ENCODE measurements around the gene CUZD1. TPM values are rescaled to one million over a fixed set of nuclear protein-coding genes. Genes with fewer than 3 reads are reported as not detected.

CUZD1 gene
- total and polyA plus RNA-seq, 9 of the 15 experiments (the other 6 are each of a cell fraction or from before 2014, with no cell fraction given): 0.51 to 1.7 (median 1.1) TPM

- TF ChIP-seq THRAP3 (IDR thresholded peaks at IDR 0.05; ENCODE audit: borderline replicate concordance): no peak
Observed at GRCh38 chr10:122795924-122796323, 49.7 kb downstream of the CUZD1 start (continued).

GRCh38 chr10:122786269-122786668 lies 59.4 kb downstream of the CUZD1 start:
- Histone ChIP-seq H4K20me1 (replicated peaks; ENCODE audit: control insufficient read depth, insufficient read depth, low read length) (no peaks in the 10 kb centered on the region), H3K9me1 (ENCODE audit: control insufficient read depth, insufficient read depth, low read length) (no peaks in the 10 kb centered on the region), H3K9me3 (replicated peaks; ENCODE audit: control insufficient read depth, insufficient read depth, low read depth, low read length) (no peaks in the 10 kb centered on the region), H3K36me3 (ENCODE audit: control insufficient read depth, insufficient read depth, low read length) (no peaks in the 10 kb centered on the region), H3K9ac (ENCODE audit: insufficient read depth in 1 of 2, low read depth in 2 of 2, low read length in 2 of 2) (no peak overlapping the region), H3K27ac (ENCODE audit: extremely low read depth, low read depth, low read length) (no peak overlapping the region), H3K4me2 (ENCODE audit: insufficient read depth, low read length) (no peak overlapping the region), H3K79me2 (ENCODE audit: control insufficient read depth, insufficient read depth, low read length) (no peaks in the 10 kb centered on the region), H3K4me1 (replicated peaks in 1 of 2; ENCODE audit: control insufficient read depth in 2 of 2, insufficient read depth in 2 of 2, low read length in 2 of 2) (no peaks in the 10 kb centered on the region), H2AFZ (ENCODE audit: low read depth, low read length) (no peak overlapping the region), H3K27me3 (ENCODE audit: control insufficient read depth in 2 of 2, insufficient read depth in 2 of 2, low read length in 2 of 2) (no peaks in the 10 kb centered on the region), H3K4me3 (no peak overlapping the region)
- WGBS (ENCODE audit: insufficient coverage, low coverage, missing lambda C conversion rate): 0% methylated on average over 3 of the region's 3 CpGs
- in situ Hi-C loops (cut with MboI): no loop called here
- ATAC-seq: peak; percentile 52; the same call in 1 of the 3 replicates
- intact Hi-C loops (cut with micrococcal nuclease): no loop called here
- DNase-seq (ENCODE audit: extremely low read depth in 1 of 4, low spot score in 3 of 4): peak in 2 of 4 experiments; percentile 23 to 29
- POLR2A ChIA-PET: interaction anchor here (0.6 kb wide), 1 partner anchor 65 kb away, joined by 3 read pairs; no protein-coding TSS in a partner anchor
- FAIRE-seq: no peak
- BruUV-seq (replicated peaks): no TSS peak
- CTCF ChIA-PET (ENCODE audit: low intra/inter-chr PET ratio): no interaction called here
- peak; percentile 96 for TF ChIP-seq REST (IDR thresholded peaks at IDR 0.05; ENCODE audit: borderline replicate concordance)
- peak; percentile 89 for TF ChIP-seq REST (CRISPR knock-in tag; IDR thresholded peaks at IDR 0.05; ENCODE audit: low read depth)
- no peak for TF ChIP-seq XRCC3 (IDR thresholded peaks at IDR 0.05)
- TF ChIP-seq MIER1 (IDR thresholded peaks at IDR 0.05; ENCODE audit: low read depth): peak; percentile 88
- peak; percentile 94 for TF ChIP-seq EHMT2 (IDR thresholded peaks at IDR 0.05)
- TF ChIP-seq, protein P1, sequence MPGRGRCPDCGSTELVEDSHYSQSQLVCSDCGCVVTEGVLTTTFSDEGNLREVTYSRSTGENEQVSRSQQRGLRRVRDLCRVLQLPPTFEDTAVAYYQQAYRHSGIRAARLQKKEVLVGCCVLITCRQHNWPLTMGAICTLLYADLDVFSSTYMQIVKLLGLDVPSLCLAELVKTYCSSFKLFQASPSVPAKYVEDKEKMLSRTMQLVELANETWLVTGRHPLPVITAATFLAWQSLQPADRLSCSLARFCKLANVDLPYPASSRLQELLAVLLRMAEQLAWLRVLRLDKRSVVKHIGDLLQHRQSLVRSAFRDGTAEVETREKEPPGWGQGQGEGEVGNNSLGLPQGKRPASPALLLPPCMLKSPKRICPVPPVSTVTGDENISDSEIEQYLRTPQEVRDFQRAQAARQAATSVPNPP (IDR thresholded peaks at IDR 0.05; ENCODE audit: borderline replicate concordance, insufficient read depth, insufficient read length): no peak
- TF ChIP-seq, protein P2, sequence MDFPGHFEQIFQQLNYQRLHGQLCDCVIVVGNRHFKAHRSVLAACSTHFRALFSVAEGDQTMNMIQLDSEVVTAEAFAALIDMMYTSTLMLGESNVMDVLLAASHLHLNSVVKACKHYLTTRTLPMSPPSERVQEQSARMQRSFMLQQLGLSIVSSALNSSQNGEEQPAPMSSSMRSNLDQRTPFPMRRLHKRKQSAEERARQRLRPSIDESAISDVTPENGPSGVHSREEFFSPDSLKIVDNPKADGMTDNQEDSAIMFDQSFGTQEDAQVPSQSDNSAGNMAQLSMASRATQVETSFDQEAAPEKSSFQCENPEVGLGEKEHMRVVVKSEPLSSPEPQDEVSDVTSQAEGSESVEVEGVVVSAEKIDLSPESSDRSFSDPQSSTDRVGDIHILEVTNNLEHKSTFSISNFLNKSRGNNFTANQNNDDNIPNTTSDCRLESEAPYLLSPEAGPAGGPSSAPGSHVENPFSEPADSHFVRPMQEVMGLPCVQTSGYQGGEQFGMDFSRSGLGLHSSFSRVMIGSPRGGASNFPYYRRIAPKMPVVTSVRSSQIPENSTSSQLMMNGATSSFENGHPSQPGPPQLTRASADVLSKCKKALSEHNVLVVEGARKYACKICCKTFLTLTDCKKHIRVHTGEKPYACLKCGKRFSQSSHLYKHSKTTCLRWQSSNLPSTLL (IDR thresholded peaks at IDR 0.05): no peak
